Activated T-helper 1 cell treated with Interleukin-2 at 50 U/mL for 16 hours (primary cell): ENCODE data around the gene KPNA3.
"Not testable (repeated sequence)": the region's sequence is repeated elsewhere in the genome, so short reads cannot be mapped to it uniquely, and the experiment has no call there.

ENCODE experiments used
- DNase-seq: peaks from one replicate; pipeline ENCODE4 v3.0.0-alpha.2; 2020; ENCODE audit warnings: low read depth

Gene KPNA3, protein sequence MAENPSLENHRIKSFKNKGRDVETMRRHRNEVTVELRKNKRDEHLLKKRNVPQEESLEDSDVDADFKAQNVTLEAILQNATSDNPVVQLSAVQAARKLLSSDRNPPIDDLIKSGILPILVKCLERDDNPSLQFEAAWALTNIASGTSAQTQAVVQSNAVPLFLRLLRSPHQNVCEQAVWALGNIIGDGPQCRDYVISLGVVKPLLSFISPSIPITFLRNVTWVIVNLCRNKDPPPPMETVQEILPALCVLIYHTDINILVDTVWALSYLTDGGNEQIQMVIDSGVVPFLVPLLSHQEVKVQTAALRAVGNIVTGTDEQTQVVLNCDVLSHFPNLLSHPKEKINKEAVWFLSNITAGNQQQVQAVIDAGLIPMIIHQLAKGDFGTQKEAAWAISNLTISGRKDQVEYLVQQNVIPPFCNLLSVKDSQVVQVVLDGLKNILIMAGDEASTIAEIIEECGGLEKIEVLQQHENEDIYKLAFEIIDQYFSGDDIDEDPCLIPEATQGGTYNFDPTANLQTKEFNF

DNA sequence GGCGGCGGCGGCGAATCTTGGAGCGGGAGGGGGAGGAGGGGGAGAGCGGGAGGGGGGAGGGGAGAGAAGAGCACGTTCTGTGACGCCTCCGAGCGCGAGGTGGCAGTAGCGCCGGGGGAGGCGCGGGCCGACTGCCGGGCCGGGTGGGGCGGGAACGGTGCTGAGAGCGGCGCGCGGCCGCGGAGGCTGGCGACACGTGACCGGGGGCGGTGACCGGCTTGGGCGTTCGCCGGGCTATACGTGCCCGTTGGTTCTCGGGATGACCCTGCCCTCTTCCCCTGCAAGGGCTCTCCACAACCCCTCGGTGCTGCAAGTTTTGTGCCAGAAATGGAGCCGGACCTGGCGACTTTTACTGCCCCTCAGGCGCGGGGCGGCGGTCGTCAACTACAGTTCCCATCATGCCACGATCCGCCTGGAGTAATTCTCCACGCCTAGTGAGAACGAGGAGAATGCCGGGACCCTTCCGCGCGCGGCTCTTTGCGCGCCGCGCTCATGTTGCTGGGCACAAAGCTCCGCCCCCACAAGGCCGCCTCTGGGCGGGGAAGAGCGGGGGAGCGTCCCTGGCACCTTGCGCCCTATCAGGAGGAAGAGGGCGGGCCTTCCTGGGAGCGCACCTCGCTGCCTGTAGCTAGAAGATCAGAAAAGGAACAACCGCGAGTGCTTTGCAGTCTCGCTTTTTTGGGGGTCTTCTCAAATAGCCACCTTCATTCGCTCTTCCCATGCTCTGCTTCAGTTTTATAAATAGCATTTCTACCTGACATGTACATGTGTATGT lies at the start of gene KPNA3:
Gene KPNA3 (minus strand): TSS at position 133 of the 775 bp plus-strand sequence. CDS start 176 bp downstream, outside the sequence.
- peak; percentile 93 for DNase-seq

DNA sequence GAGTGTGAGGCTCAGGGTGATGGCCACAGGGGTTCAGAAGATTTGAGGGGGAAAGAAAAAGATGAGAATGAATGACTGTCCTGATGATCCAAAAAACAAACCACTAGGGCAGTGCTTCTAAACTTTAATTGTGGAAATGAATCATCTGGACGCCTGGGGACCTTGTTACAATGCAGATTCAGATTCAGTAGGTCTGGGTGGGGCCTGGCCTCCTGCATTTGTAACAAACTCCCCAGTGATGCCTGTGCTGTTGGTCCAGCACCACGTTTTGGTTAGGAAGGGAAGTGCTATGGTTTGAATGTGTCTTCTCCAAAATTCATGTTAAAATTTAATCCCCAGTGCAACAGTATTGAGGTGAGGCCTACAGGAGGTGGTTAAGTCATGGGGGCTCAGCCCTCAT lies 49.5 kb upstream of the KPNA3 start:
- DNase-seq: no peak

DNA sequence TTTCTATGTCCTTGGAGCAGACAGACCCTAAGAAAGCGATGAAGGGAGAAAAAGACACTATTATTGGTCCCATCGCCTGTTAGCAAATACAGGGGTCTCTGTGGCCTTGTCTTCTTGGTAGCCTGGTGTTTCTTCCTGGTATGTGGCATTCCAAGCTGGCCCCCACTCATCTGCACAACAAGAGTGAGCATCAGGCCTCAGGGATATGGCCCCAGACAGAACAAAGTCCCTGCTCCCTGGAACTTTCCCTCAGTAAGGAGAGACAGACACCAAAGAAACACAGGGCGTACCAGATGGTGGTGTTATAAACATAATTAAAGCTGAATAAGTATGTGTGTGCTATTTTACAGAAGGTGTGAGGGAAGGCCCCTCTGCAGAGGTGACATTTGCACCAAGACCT lies 48.2 kb upstream of the KPNA3 start:
- no peak for DNase-seq

DNA sequence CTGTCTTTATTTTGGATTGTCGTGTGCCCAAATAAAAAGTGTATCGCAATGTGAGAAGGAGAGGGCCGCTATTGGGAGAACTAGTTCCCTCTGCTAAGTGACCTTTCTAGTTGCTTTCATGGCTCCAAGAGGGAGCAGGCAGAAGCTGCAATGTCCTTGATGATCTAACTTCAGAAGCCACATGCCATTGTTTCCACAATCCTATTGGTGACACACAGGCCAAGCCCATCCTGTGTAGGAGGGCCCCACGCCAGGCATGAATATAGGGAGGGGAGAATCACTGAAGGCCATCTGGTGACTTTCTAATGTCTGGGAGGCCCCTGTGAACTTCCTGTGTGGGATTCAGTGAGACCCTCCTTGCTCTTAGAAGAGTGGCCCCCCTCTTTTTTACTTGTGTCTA lies 47.8 kb upstream of the KPNA3 start:
- no peak for DNase-seq

DNA sequence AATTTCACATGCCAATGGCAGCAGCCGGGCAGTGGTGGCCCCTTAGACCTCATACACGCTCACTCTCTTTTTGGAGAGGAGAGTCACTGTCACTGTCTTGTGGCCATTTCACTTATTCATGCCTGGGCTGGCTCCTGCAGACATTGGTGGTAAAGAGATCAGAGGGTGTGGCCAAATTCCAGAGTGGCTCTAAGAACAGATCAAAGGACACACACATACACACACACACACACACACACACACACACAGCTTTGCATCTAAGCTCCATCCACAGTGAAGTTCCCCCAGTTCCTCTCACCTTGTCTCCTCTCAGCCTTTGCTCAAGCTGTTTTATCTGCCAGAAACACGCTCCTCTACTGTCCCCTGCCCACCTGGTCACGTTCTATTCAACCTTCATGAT lies 46.5 kb upstream of the KPNA3 start:
- no peak for DNase-seq

DNA sequence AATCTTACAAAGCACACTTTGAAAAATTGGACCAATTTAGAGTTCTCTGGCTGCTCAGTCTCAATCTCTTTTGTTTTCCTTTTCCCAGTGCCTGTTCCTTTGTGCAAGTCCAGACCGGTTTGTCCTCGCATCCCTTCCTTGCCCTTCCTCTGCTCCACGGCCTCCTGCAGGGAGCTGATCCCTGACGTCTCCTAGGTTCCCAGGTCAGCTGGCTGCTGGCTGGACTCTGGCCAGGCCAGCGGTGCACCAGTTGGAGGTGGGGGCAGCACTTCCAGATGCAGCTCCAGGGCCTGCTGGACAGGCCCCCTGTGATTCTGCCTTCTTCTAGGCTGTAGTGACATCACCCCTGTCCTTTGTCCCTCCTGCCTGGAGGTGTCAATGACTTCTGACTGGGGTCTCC lies 44.0 kb upstream of the KPNA3 start:
- no peak for DNase-seq

DNA sequence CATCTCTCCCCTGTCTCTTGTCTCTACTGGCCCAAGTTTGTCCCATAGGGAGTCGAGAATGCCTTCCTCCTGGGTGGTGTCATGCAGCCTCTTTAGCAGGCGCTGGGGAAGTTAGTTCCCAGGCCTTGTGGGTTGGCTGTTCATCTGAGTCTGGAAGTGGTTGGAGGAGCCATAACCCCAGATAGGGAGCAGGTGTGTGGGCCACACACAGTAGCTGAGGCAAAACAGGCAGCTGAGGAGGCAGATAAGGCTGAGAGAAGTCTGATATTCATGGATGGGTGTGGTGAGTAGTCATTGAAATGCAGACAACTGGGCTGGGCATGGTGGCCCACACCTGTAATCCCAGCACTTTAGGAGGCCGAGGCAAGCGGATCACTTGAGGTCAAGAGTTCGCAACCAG lies 40.9 kb upstream of the KPNA3 start:
- DNase-seq: no peak

DNA sequence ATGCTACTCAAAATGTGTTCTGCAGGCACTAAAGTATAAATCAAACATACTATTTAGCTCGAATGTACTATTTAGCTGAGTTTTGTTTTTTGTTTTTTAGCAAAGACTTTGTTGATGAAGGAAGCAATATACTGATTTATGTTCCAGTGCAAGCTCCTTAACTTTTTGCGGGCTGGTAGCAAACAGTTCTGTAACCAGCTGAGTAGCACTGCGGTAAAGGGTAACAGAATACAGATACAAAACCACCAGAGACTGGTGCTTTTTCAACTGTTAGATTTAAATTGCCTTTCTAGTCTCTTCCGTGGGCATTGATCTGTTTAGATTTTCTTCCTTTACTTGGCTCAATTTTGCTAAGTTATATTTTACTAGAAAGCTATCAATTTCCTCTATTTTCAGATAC lies 39.0 kb upstream of the KPNA3 start:
- no peak for DNase-seq

DNA sequence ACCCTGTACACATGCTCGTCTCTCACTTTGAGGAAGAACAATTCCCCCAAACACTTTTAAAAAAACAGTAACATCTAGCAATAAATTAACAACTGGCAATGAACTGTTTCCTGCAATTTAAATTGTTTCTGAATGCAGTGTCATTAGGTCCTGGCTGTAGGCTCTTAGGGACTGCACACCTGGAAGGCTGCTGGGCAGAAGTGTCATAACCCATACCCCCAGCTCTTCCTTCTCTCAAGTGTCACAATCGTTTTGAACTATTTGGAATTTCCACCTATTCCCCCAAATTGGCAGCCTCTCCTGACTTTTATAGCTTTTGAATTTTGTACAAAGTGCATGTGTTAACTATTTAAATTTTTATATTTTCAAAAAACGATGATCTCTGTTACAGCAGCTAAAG lies 38.2 kb upstream of the KPNA3 start:
- no peak for DNase-seq

DNA sequence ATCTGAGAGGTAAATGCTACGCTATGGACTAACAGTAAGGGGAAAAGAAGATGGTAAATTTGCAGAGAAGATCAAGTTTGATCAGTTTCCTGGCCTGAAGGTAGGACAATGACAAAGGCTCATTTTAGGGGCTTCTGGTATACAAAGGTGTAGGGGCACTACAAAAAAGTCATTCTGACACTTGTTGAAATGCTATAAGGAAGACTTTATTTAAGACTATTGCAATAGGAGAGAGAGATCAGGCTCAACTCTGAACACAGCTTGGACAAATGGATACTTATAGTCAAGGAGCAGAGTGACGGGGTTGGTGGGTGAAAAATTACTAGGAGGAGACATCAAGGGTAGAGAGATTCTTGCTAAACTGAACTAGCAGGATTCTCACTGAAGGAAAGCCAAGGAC lies 37.2 kb upstream of the KPNA3 start:
- no peak for DNase-seq

DNA sequence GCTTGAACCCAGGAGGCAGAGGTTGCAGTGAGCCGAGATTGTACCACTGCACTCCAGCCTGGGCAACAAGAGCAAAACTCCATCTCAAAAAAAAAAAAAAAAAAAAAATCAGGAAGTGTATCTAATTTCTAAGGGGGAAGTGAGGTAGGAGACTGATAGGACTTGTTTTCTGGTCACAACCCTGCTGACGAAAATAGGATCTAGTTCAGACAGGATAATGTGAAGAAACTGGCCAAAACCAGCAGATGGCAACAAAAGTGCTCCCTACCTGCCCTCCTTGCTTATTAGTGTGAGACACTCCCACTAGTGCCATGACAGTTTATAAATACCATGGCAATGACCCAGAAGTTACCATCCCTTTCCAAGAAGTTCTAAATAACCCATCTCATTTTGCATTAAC lies 36.0 kb upstream of the KPNA3 start:
- DNase-seq: no peak

DNA sequence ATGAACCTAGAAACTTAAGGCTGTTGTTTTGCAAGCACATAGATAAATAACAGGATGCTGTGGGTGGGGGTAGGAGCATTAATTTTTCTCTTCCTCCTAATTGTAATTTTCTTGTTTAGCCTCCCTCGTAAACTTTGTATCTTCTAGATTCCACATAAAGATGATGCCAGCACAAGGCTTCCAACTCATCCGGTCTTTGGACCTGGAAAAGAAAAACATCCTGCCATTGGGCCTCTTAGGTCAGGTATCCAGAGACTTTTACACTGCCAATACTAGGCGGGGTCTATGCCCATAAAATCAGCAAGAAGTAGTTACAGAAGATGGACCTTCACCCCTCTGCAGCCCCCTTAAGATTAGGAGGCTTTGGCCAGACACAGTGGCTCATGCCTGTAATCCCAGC lies 35.4 kb upstream of the KPNA3 start:
- no peak for DNase-seq

DNA sequence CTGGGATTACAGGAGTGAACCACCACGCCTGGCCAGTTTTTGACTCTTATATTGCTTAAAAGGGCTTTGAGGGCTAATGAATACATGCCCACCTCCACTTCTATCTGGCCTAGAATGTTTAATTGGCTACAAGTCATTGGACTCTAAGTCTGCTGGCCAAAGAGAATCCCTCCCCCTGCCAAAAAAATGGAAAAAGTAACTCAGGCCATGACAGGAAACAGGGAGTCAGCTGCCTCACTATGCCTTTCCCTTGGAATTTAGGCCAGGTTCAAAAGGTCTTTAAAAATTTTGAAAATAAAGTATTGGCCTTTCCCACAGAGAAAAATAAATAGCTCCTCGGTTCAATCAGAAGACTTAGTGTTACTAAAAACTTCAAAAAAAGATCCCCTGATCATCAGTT lies 34.9 kb upstream of the KPNA3 start:
- DNase-seq: no peak

DNA sequence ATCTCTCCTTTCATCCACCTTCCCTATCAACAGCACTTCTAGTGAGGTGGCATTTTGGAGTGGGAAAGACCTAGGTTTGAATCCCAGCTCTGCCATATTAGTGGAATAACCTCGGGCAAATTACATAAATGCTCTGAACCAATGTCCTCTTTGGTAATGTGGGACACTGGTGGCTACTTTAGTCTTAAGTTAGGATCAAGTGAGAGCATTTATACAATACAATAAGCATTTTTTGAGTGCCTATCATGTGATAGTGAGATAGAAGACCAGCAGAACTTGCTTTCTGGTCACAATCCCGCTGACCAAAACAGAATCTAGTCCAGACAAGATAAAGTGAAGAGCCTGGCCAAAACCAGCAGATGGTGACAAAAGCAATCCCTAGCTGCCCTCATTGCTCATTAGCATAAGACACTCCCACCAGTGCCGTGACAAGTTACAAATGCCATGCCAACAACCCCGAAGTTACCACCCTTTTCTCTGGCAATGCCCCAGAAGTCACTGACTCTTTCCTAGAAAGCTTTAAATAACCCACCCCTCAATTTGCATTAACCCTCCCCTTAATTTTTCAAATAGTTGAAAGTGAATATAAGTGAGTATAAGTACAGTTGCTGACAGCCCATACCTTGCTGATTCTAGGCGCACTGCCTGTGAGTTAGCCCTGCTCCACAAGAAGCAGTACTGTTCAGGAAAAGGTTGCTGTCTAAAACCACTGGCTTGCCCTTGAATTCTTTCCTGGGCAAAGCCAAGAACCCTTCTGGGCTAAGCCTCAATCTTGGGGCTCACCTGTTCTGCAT lies 28.9 kb upstream of the KPNA3 start:
- DNase-seq: no peak

DNA sequence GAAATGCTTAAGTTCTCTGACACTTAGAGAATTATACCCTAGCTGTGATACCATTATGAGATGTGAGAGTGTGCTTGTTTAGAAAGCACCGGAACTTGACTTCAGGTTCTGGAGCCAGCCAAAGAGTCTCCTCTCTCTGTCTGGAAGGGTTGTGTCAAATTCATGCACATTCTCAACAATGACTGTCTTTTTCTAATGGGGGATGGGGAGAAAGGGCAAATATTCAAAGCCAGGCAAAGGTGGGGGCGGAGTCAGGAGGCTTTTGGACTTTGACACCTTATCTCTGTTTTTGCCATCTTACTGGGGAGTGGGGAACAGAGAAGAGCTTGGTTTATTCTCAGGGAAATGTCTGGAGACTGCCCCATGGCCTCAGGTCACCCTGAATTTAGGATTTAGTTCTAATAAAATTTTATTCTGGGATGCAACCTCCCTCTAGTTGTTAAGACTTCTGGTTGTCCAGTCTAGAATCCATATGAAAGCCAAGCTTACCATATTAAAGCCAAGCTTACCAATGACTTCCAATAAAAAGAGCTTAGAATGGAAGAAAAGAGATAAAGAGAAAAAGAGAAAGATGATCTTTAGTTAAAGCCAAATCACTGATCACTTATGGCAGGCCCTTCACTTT lies 28.2 kb upstream of the KPNA3 start:
- DNase-seq: no peak

DNA sequence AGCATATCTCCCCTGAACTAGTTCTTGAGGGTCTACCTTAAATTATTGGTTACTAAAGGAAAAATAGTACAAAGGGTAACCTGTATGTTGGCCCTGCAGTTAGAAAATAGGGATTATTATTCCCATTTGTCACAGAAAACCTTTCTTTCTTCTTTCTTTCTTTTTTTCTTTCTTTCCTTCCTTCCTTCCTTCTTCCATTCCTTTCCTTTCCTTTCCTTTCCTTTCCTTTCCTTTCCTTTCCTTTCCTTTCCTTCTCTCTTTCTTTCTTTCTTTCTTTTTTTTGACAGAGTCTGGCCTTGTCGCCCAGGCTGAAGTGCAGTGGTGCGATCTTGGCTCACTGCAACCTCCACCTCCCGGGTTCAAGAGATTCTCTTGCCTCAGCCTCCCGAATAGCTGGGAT lies 23.6 kb upstream of the KPNA3 start:
- not testable (repeated sequence) for DNase-seq

DNA sequence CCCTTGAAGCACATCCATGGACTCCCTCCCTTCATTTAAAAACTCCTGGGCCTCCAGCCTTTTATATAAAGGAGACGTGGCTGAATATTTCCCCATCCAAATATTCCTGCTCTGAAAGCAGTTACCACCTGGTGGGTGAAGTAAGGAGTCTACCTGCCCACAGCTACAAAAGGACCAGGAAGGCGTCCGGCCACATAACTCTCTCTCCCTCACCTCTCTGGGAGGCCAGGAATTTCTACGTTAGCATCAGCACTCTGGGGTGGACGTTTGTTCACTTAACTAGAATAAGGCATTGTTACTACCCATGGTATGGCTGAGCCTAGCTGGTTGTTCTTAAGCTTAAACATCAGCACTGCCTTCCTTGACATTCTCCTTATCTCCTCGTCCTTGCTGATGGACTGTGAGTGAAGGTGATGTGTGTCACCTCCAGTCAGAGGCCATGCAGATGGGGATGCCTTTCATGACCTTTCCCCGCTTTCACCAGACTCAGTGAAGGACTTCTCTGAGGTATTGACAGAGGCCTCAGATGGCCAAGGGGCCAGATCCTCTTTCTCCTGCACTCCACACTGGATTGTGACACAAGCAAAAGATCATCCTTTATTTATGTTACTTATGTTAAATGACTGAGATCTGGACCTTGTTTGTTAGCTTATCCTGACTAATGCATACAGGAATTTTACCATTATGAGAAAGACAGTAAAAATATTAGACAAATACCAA lies 22.2 kb upstream of the KPNA3 start:
- no peak for DNase-seq

DNA sequence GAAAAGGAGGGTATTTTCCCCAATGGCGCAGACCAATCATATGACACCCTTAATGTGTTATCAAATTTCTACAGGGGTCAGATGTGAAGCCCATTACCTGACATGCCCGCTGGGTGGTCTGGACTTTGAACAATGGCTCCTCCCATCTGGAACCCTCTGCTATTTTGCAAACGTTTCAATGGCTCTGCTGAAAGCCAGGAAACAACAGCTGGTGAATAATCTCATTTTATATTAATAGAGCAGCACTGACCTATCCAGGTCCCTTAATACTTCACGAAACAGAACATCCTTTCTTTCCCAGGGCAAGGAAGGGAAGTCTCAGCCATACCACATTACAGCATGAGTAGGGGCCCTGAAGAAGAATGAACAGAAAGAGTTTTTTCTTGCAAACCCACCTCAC lies 20.3 kb upstream of the KPNA3 start:
- DNase-seq: no peak

DNA sequence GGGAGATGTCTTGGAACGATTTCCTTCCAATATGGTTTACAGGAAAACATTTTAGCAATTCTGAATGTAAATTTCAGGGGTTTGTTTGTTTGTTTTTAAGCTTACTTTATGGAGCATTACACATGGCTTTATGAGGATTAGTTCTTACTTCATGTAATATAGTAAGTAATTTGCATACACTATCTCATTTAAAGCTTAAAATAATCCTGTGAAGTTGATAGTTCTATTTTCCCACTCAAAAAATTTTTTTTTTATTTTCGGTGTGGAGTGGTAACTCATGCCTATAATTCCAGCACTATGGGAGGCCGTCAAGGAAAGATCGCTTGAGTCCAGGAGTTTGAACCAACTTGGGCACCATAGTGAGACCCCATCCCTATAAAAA lies 19.0 kb upstream of the KPNA3 start:
- no peak for DNase-seq

DNA sequence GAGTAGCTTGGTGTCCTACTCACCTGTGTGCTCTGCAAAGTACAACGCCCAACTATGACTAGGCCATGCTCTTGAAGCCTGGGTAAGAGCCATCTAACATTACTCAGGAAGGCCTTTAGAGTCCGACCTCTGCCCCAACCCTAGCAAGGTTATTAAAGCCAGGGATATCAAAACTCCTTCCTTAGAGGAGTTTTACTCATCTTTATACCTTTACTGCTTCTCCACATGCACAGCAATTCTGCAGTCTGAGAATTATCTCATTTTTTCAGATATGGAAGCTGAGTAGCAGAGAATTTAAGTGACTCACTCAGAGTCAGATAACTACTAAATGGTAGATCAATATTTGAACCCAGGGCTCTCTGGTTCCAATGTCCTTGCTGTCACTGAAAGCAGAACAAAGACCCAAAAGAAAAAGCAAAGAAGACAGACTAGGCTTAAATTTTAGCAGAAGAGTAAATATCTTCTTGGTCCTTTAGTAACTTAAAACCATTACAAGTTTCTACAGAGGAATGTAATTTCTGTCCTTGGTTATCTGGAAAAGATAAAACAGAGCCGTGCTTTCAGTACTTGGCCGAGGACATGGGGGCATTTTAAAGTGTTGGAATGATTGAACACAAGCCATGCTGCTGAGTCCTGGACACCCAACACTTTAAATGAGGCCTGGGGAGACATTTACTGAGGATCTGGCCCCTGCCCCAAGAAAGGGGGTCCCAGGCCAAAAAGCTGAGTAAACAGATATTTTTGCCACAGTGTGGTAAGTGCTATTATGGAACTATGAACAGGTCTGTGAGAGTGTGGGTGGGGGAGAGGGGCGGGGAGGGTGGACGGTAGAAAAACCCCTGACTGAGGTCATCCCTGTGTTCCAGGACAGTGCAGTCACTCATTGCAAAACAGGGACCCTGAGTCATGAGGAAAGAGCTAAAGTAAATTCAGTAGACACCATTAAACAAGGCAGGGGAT lies 18.4 kb upstream of the KPNA3 start:
- no peak for DNase-seq
